22Rv1 (cell line): ENCODE data around the gene SUGCT.

Source experiments
- CTCF ChIP-seq: fragments of 450-650 bp; IDR thresholded peaks from 2 replicates; pipeline ENCODE4 v1.5.1; 2017; ENCODE audit warnings: mild to moderate bottlenecking
- ZFX ChIP-seq: fragments of 450-650 bp; IDR thresholded peaks from 2 replicates; pipeline ENCODE4 v1.6.1; 2017; ENCODE audit warnings: antibody characterized with exemption, borderline replicate concordance

- TF ChIP-seq CTCF (no peak), ZFX (no peak)
Measured at GRCh38 chr7:40341836-40342235, 207.0 kb downstream of the SUGCT start.
